ENCODE results near the gene CARS2. TPM values are rescaled to one million over a fixed set of nuclear protein-coding genes. Genes with fewer than 3 reads are reported as not detected.

Gene CARS2
- total RNA-seq, 1 experiment from 2014 or later = 31.9 TPM

DNA sequence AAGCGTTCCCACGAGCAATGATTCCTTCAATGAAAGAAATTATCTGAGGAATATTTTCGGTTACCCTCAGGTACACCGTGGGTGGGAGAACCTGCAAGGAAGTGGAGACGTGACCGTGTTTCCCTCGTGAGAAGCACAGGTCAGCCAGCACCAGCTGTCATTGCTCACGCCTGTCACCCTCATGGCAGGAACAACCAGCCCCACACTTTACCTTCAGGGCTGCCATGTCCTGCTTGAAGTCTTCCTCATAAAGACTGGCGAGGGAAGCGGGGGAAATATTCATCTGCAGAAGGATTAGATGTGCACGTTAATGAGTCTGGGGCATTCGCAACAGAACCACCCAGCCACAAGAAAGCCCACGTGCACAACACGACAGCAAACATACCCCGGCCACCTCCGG is 18.2 kb downstream of the CARS2 start:
- no peak for DNase-seq (ENCODE audit: low read depth, low spot score)
- ChIA-PET CTCF (no interaction called here), POLR2A (no interaction called here)
- H3K9me3 ChIP-seq (ENCODE audit: control insufficient read depth, insufficient read depth, low read depth, low read length) = no peaks in the 10 kb centered on the region
- in situ Hi-C loops (cut with HindIII; ENCODE audit: low pct_unique_long_range_greater_than_20kb, low sequenced_read_pairs) (no loop called here), intact Hi-C loops (cut with micrococcal nuclease; ENCODE audit: unreplicated experiment) (no loop called here)
- no peaks in the 10 kb centered on the region for H3K36me3 ChIP-seq (ENCODE audit: control insufficient read depth, insufficient read depth, low read length)
- no peaks in the 10 kb centered on the region for H3K4me1 ChIP-seq (ENCODE audit: control insufficient read depth, insufficient read depth, low read length)
- H3K27ac ChIP-seq (ENCODE audit: low read length) = no peak overlapping the region
- no peak for TF ChIP-seq POLR2AphosphoS5 (IDR thresholded peaks at IDR 0.05; ENCODE audit: low read depth, low read length)
- TF ChIP-seq TCF7L2 (IDR thresholded peaks at IDR 0.05; ENCODE audit: low read depth, low read length) = no peak
- TF ChIP-seq, protein P1, sequence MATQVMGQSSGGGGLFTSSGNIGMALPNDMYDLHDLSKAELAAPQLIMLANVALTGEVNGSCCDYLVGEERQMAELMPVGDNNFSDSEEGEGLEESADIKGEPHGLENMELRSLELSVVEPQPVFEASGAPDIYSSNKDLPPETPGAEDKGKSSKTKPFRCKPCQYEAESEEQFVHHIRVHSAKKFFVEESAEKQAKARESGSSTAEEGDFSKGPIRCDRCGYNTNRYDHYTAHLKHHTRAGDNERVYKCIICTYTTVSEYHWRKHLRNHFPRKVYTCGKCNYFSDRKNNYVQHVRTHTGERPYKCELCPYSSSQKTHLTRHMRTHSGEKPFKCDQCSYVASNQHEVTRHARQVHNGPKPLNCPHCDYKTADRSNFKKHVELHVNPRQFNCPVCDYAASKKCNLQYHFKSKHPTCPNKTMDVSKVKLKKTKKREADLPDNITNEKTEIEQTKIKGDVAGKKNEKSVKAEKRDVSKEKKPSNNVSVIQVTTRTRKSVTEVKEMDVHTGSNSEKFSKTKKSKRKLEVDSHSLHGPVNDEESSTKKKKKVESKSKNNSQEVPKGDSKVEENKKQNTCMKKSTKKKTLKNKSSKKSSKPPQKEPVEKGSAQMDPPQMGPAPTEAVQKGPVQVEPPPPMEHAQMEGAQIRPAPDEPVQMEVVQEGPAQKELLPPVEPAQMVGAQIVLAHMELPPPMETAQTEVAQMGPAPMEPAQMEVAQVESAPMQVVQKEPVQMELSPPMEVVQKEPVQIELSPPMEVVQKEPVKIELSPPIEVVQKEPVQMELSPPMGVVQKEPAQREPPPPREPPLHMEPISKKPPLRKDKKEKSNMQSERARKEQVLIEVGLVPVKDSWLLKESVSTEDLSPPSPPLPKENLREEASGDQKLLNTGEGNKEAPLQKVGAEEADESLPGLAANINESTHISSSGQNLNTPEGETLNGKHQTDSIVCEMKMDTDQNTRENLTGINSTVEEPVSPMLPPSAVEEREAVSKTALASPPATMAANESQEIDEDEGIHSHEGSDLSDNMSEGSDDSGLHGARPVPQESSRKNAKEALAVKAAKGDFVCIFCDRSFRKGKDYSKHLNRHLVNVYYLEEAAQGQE (IDR thresholded peaks at IDR 0.05; ENCODE audit: insufficient read depth in 1 of 2, low read depth in 2 of 2, low read length in 1 of 2) = no peak
- TF ChIP-seq, protein P2, sequence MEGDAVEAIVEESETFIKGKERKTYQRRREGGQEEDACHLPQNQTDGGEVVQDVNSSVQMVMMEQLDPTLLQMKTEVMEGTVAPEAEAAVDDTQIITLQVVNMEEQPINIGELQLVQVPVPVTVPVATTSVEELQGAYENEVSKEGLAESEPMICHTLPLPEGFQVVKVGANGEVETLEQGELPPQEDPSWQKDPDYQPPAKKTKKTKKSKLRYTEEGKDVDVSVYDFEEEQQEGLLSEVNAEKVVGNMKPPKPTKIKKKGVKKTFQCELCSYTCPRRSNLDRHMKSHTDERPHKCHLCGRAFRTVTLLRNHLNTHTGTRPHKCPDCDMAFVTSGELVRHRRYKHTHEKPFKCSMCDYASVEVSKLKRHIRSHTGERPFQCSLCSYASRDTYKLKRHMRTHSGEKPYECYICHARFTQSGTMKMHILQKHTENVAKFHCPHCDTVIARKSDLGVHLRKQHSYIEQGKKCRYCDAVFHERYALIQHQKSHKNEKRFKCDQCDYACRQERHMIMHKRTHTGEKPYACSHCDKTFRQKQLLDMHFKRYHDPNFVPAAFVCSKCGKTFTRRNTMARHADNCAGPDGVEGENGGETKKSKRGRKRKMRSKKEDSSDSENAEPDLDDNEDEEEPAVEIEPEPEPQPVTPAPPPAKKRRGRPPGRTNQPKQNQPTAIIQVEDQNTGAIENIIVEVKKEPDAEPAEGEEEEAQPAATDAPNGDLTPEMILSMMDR (IDR thresholded peaks at IDR 0.05) = no peak
- TF ChIP-seq SIN3A (IDR thresholded peaks at IDR 0.05; ENCODE audit: borderline replicate concordance, insufficient read depth, low read depth, low read length) = no peak
- no peaks in the 10 kb centered on the region for H3K27me3 ChIP-seq (ENCODE audit: control insufficient read depth, insufficient read depth, low read length)
- no peak for ATAC-seq
- no peak overlapping the region for H3K4me3 ChIP-seq (ENCODE audit: low read depth in 2 of 2, low read length in 2 of 2)
- BruUV-seq (replicated peaks) = no TSS peak

DNA sequence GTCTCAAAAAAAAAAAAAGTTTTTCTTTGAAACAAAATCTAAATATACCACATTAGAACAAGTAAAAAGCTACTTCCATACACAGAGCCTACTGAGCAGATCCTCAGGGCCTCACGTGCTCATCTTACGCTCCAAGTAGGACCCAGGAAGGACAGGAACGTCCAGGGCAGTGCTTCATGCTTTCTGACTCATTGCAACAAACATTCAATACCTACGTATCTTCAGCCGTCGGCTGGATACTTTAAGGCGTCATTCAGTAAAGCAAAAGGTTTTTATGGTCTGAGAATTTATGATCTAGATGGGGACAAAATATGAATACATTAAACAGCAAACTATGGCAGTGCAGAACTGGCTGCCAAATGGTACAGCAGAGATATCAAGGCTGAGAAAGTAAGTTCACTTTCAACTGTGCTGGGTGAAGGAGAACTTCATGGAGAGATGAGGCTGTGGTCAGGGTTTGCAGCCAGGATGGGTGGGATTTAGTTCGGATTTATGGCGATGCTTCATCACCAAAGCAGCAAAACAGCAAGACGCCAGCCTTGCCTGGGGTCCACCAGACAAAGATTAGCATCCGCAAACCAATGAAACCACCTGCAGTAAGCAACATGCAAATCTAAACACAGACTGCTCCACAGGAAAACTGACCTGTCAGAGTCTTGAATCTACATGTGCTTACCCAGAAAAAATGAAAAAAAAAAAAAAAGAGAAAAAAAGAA is 20.5 kb downstream of the CARS2 start:
- H3K36me3 ChIP-seq (ENCODE audit: control insufficient read depth, insufficient read depth, low read length) = no peaks in the 10 kb centered on the region
- DNase-seq (ENCODE audit: low read depth, low spot score) = no peak

More for the DNA sequence above, 20.5 kb downstream of the CARS2 start:
- TF ChIP-seq TCF7L2 (IDR thresholded peaks at IDR 0.05; ENCODE audit: low read depth, low read length) (no peak), POLR2AphosphoS5 (IDR thresholded peaks at IDR 0.05; ENCODE audit: low read depth, low read length) (no peak), SIN3A (IDR thresholded peaks at IDR 0.05; ENCODE audit: borderline replicate concordance, insufficient read depth, low read depth, low read length) (no peak)
- TF ChIP-seq, protein P1 (IDR thresholded peaks at IDR 0.05; ENCODE audit: insufficient read depth in 1 of 2, low read depth in 2 of 2, low read length in 1 of 2) = no peak
- TF ChIP-seq, protein P2 (IDR thresholded peaks at IDR 0.05) = no peak
- CTCF ChIA-PET = no interaction called here
- POLR2A ChIA-PET = no interaction called here
- H3K9me3 ChIP-seq (ENCODE audit: control insufficient read depth, insufficient read depth, low read depth, low read length) = no peaks in the 10 kb centered on the region
- no TSS peak for BruUV-seq (replicated peaks)
- no peak overlapping the region for H3K27ac ChIP-seq (ENCODE audit: low read length)
- intact Hi-C loops (cut with micrococcal nuclease; ENCODE audit: unreplicated experiment) = no loop called here
- no peaks in the 10 kb centered on the region for H3K27me3 ChIP-seq (ENCODE audit: control insufficient read depth, insufficient read depth, low read length)
- no peak for ATAC-seq
- no peaks in the 10 kb centered on the region for H3K4me1 ChIP-seq (ENCODE audit: control insufficient read depth, insufficient read depth, low read length)
- in situ Hi-C loops (cut with HindIII; ENCODE audit: low pct_unique_long_range_greater_than_20kb, low sequenced_read_pairs) = no loop called here
- no peak overlapping the region for H3K4me3 ChIP-seq (ENCODE audit: low read depth in 2 of 2, low read length in 2 of 2)
